Measurements from ENCODE around the gene FBXW9.
A peak's percentile ranks its signal among the peaks of the same experiment; 100 is the strongest.
"Not testable (repeated sequence)": the region's sequence is repeated elsewhere in the genome, so short reads cannot be mapped to it uniquely, and the experiment has no call there.

The FBXW9 gene

GRCh38 chr19:12703046-12703445 lies 6.6 kb upstream of the FBXW9 start:
- Mint-ChIP-seq H3K9me3 (no peaks in the 10 kb centered on the region), H3K27ac (peak overlapping the region; percentile 69), H3K4me1 (peaks cover 4 to 9% of the 10 kb centered on the region in 2 donors), H3K36me3 (peaks cover 43 to 51% of the 10 kb centered on the region in 2 donors), H3K27me3 (no peaks in the 10 kb centered on the region), H3K4me3 (no peak overlapping the region)
- no peak for DNase-seq
- peak; percentile 75 to 77 for ATAC-seq (replicated peaks)

- Mint-ChIP-seq H3K27ac (no peak overlapping the region), H3K4me1 (peaks cover 5 to 13% of the 10 kb centered on the region in 2 donors), H3K36me3 (peaks cover 43 to 53% of the 10 kb centered on the region in 2 donors), H3K9me3 (no peaks in the 10 kb centered on the region), H3K27me3 (no peaks in the 10 kb centered on the region), H3K4me3 (no peak overlapping the region)
- no peak for DNase-seq
- ATAC-seq (replicated peaks), result no peak
These were observed 5.3 kb upstream of the FBXW9 start for GRCh38 chr19:12701596-12702282.

- Mint-ChIP-seq H3K4me3 (peak overlapping the region; percentile 49 to 77), H3K27me3 (no peaks in the 10 kb centered on the region), H3K27ac (peak overlapping the region; percentile 85), H3K4me1 (peaks cover 3 to 19% of the 10 kb centered on the region in 2 donors), H3K9me3 (no peaks in the 10 kb centered on the region), H3K36me3 (peaks cover 27 to 38% of the 10 kb centered on the region in 2 donors)
- no peak for ATAC-seq (replicated peaks)
- no peak for DNase-seq
These were observed 1.7 kb upstream of the FBXW9 start for GRCh38 chr19:12698138-12698537.

GRCh38 chr19:12697425-12697824 lies 994 bp upstream of the FBXW9 start:
- not testable (repeated sequence) for H3K27me3 Mint-ChIP-seq; ATAC-seq (replicated peaks); DNase-seq; H3K9me3 Mint-ChIP-seq
- Mint-ChIP-seq H3K4me1 (peaks cover 3 to 19% of the 10 kb centered on the region in 2 donors), H3K27ac (peak overlapping the region; percentile 96), H3K4me3 (peak overlapping the region; percentile 84 to 90), H3K36me3 (peaks cover 24 to 34% of the 10 kb centered on the region in 2 donors)

- H3K4me3 Mint-ChIP-seq, result peak overlapping the region; percentile 84 to 90
- peaks cover 18 to 26% of the 10 kb centered on the region in 2 donors for H3K36me3 Mint-ChIP-seq
- H3K27ac Mint-ChIP-seq, result peak overlapping the region; percentile 96
- DNase-seq (no peak), ATAC-seq (replicated peaks) (peak; percentile 27 to 33)
- peaks cover 3 to 19% of the 10 kb centered on the region in 2 donors for H3K4me1 Mint-ChIP-seq
- no peaks in the 10 kb centered on the region for H3K9me3 Mint-ChIP-seq
- H3K27me3 Mint-ChIP-seq, result no peaks in the 10 kb centered on the region
These were observed 450 bp downstream of the FBXW9 start for GRCh38 chr19:12695997-12696365.

- Mint-ChIP-seq H3K4me1 (peaks cover 3 to 19% of the 10 kb centered on the region in 2 donors), H3K4me3 (peak overlapping the region; percentile 84 to 90), H3K27ac (no peak overlapping the region), H3K9me3 (no peaks in the 10 kb centered on the region), H3K36me3 (peaks cover 14 to 22% of the 10 kb centered on the region in 2 donors), H3K27me3 (no peaks in the 10 kb centered on the region)
- DNase-seq (no peak), ATAC-seq (replicated peaks) (no peak)
These were observed 917 bp downstream of the FBXW9 start for GRCh38 chr19:12695514-12695913.

GRCh38 chr19:12695096-12695495 lies 1.3 kb downstream of the FBXW9 start:
- DNase-seq (no peak), ATAC-seq (replicated peaks) (no peak)
- peak overlapping the region in 1 of 2 donors; percentile 4 for H3K4me3 Mint-ChIP-seq
- H3K27ac Mint-ChIP-seq, result no peak overlapping the region
- H3K27me3 Mint-ChIP-seq, result no peaks in the 10 kb centered on the region
- H3K9me3 Mint-ChIP-seq, result no peaks in the 10 kb centered on the region
- peaks cover 3 to 19% of the 10 kb centered on the region in 2 donors for H3K4me1 Mint-ChIP-seq
- peaks cover 14 to 25% of the 10 kb centered on the region in 2 donors for H3K36me3 Mint-ChIP-seq

GRCh38 chr19:12694641-12695040 lies 1.8 kb downstream of the FBXW9 start:
- no peaks in the 10 kb centered on the region for H3K9me3 Mint-ChIP-seq
- DNase-seq (no peak), ATAC-seq (replicated peaks) (no peak)
- H3K27me3 Mint-ChIP-seq, result no peaks in the 10 kb centered on the region
- peaks cover 3 to 19% of the 10 kb centered on the region in 2 donors for H3K4me1 Mint-ChIP-seq
- no peak overlapping the region for H3K27ac Mint-ChIP-seq
- no peak overlapping the region for H3K4me3 Mint-ChIP-seq
- H3K36me3 Mint-ChIP-seq, result peaks cover 14 to 26% of the 10 kb centered on the region in 2 donors

GRCh38 chr19:12692960-12693359 lies 3.5 kb downstream of the FBXW9 start:
- Mint-ChIP-seq H3K27me3 (no peaks in the 10 kb centered on the region), H3K9me3 (no peaks in the 10 kb centered on the region), H3K36me3 (peaks cover 19 to 31% of the 10 kb centered on the region in 2 donors), H3K4me1 (peaks cover 3 to 9% of the 10 kb centered on the region in 2 donors), H3K27ac (no peak overlapping the region), H3K4me3 (no peak overlapping the region)
- ATAC-seq (replicated peaks) (no peak), DNase-seq (no peak)

- ATAC-seq (replicated peaks), result no peak
- H3K27ac Mint-ChIP-seq, result no peak overlapping the region
- DNase-seq, result no peak
These were observed 6.7 kb downstream of the FBXW9 start for GRCh38 chr19:12689581-12690216.

GRCh38 chr19:12689012-12689411 lies 7.4 kb downstream of the FBXW9 start:
- no peak for DNase-seq
- Mint-ChIP-seq H3K27me3 (no peaks in the 10 kb centered on the region), H3K9me3 (no peaks in the 10 kb centered on the region), H3K27ac (no peak overlapping the region), H3K36me3 (peaks cover 20 to 39% of the 10 kb centered on the region in 2 donors), H3K4me1 (peaks cover 7 to 8% of the 10 kb centered on the region in 2 donors), H3K4me3 (no peak overlapping the region)
- ATAC-seq (replicated peaks), result no peak

More at GRCh38 chr19:12689581-12690216, 6.7 kb downstream of the FBXW9 start:
- Mint-ChIP-seq H3K4me1 (peaks cover 7 to 8% of the 10 kb centered on the region in 2 donors), H3K36me3 (peaks cover 18 to 37% of the 10 kb centered on the region in 2 donors), H3K9me3 (no peaks in the 10 kb centered on the region), H3K27me3 (no peaks in the 10 kb centered on the region), H3K4me3 (no peak overlapping the region)

- no peak within 1 kb of the TSS for H3K27ac Mint-ChIP-seq
- no peak within 1 kb of the TSS for H3K4me3 Mint-ChIP-seq
- DNase-seq, result no peak
- no peaks in the 10 kb centered on the region for H3K9me3 Mint-ChIP-seq
- no peak for ATAC-seq (replicated peaks)
- H3K4me1 Mint-ChIP-seq, result peaks cover 7 to 9% of the 10 kb centered on the region in 2 donors
- H3K36me3 Mint-ChIP-seq, result peaks cover 19 to 34% of the 10 kb centered on the region in 2 donors
- no peaks in the 10 kb centered on the region for H3K27me3 Mint-ChIP-seq
These were observed 8.8 kb downstream of the FBXW9 start, which contains the start of gene GNG14 for GRCh38 chr19:12687496-12688196. Gene GNG14, plus strand, starts transcription at chr19:12687998. Its CDS starts 51 bp downstream, at chr19:12688049.

- Mint-ChIP-seq H3K27me3 (no peaks in the 10 kb centered on the region), H3K27ac (no peak overlapping the region), H3K4me3 (no peak overlapping the region), H3K9me3 (no peaks in the 10 kb centered on the region), H3K4me1 (peaks cover 13% of the 10 kb centered on the region in 2 donors), H3K36me3 (peaks cover 19 to 32% of the 10 kb centered on the region in 2 donors)
- DNase-seq (no peak), ATAC-seq (replicated peaks) (no peak)
These were observed 10.6 kb downstream of the FBXW9 start for GRCh38 chr19:12685831-12686230.
